Caco-2 (cell line): ENCODE data around the gene ANKRD63. TPM values are rescaled to one million over a fixed set of nuclear protein-coding genes. Genes with fewer than 3 reads are reported as not detected.

Source experiments
- BruUV-seq: library from RNA; stranded (reverse); fragments of 400-500 nt; replicated peaks from 2 replicates; lab custom pipeline; 2021; lab: Mats Ljungman, UMichigan
- CTCF ChIA-PET: fragments of 300-600 bp; sonication (Branson Sonifier 250); formaldehyde crosslinking; loops from one replicate; lab custom pipeline; 2022; ENCODE audit warnings: antibody characterized with exemption; lab: Charles Lee
- POLR2A ChIA-PET: fragments of 300-600 bp; sonication (Branson Sonifier 250); formaldehyde crosslinking; loops from one replicate; lab custom pipeline; 2022; ENCODE audit warnings: antibody characterized with exemption; lab: Charles Lee
- DNase-seq, 2 experiments: peaks; one replicate each; pipeline versions ENCODE4 v3.0.0 to v3.0.0-alpha.2; 2020 to 2022
- H3K27me3 ChIP-seq: replicated peaks from 2 replicates; pipeline ENCODE4 v1.6.0; 2011; ENCODE audit warnings: low read length; ENCODE audit not compliant: control insufficient read depth, insufficient read depth
- H3K36me3 ChIP-seq: 2 replicates; pipeline ENCODE4 v1.5.1; 2011; ENCODE audit warnings: low read length; ENCODE audit not compliant: control insufficient read depth, insufficient read depth
- H3K4me1 ChIP-seq: fragments of 250-450 bp; sonication (Bioruptor Pico); 2 replicates; pipeline ENCODE4 v1.5.1; 2020; ENCODE audit warnings: mild to moderate bottlenecking
- H3K4me3 ChIP-seq: 2 replicates; pipeline ENCODE4 v1.5.1; 2011; ENCODE audit warnings: low read depth, mild to moderate bottlenecking, control low read depth, low read length
- H3K9me3 ChIP-seq: fragments of 250-450 bp; sonication (Bioruptor Pico); 2 replicates; pipeline ENCODE4 v1.5.1; 2020; ENCODE audit warnings: mild to moderate bottlenecking, moderate library complexity
- H3K27ac Mint-ChIP-seq: one replicate; pipeline ENCODE4 v1.8.0; 2022; ENCODE audit warnings: mixed read lengths; ENCODE audit not compliant: unreplicated experiment
- H3K27me3 Mint-ChIP-seq: one replicate; pipeline ENCODE4 v1.8.0; 2022; ENCODE audit warnings: mixed read lengths; ENCODE audit not compliant: insufficient read depth, unreplicated experiment
- H3K36me3 Mint-ChIP-seq: one replicate; pipeline ENCODE4 v1.8.0; 2022; ENCODE audit warnings: mild to moderate bottlenecking, mixed read lengths; ENCODE audit not compliant: insufficient read depth, unreplicated experiment
- H3K4me1 Mint-ChIP-seq: one replicate; pipeline ENCODE4 v1.8.0; 2022; ENCODE audit warnings: low read depth, mixed read lengths; ENCODE audit not compliant: unreplicated experiment
- H3K4me3 Mint-ChIP-seq: one replicate; pipeline ENCODE4 v1.8.0; 2022; ENCODE audit warnings: mild to moderate bottlenecking, moderate library complexity, mixed read lengths; ENCODE audit not compliant: unreplicated experiment
- H3K9me3 Mint-ChIP-seq: one replicate; pipeline ENCODE4 v1.8.0; 2022; ENCODE audit warnings: mixed read lengths; ENCODE audit not compliant: unreplicated experiment
- CTCF ChIP-seq, 2 experiments: fragments of 200-600 bp in 1 of 2; IDR thresholded peaks; 1 replicate in 1 of 2; 2 replicates in 1 of 2; pipeline versions ENCODE4 v1.5.1 to v1.8.0; 2011 to 2022; ENCODE audit warnings: antibody characterized with exemption in 1 of 2, control low read depth in 1 of 2, inconsistent platforms in 1 of 2, low read depth in 1 of 2, low read length in 1 of 2, mild to moderate bottlenecking in 1 of 2, moderate library complexity in 1 of 2; ENCODE audit not compliant: insufficient read depth in 1 of 2, severe bottlenecking in 1 of 2, unreplicated experiment in 1 of 2
- intact Hi-C: fragments of 100-400 bp; cut with micrococcal nuclease; formaldehyde crosslinking; loops from one replicate; pipeline ENCODE4 v1.10.0; 2022; ENCODE audit not compliant: unreplicated experiment
- total RNA-seq: library from RNA; stranded (reverse); gene quantifications from 2 replicates; pipeline ENCODE4 v1.2.3, GENCODE V29; 2022

Gene ANKRD63
- total RNA-seq, 1 experiment from 2014 or later: 0.79 TPM

GRCh38 chr15:40310993-40311392, 28.1 kb upstream of the ANKRD63 start:
- no peak for DNase-seq
- intact Hi-C loops: loop anchor here (1.0 kb wide), 2 partner anchors 9 to 32 kb away; no protein-coding TSS in a partner anchor
- Histone ChIP-seq H3K4me3 (no peak overlapping the region), H3K9me3 (no peaks in the 10 kb centered on the region), H3K27me3 (no peaks in the 10 kb centered on the region), H3K4me1 (no peaks in the 10 kb centered on the region), H3K36me3 (no peaks in the 10 kb centered on the region)
- peaks cover 9% of the 10 kb centered on the region for H3K27me3 Mint-ChIP-seq
- no peaks in the 10 kb centered on the region for H3K4me1 Mint-ChIP-seq
- H3K4me3 Mint-ChIP-seq: no peak overlapping the region
- no peaks in the 10 kb centered on the region for H3K9me3 Mint-ChIP-seq
- ChIA-PET CTCF (interaction anchor here (0.9 to 4.2 kb wide), 4 partner anchors 22 to 111 kb away, joined by 4 to 34 read pairs (median 6); no protein-coding TSS in a partner anchor), POLR2A (no interaction called here)
- no peak for TF ChIP-seq CTCF (IDR thresholded peaks at IDR 0.05; ENCODE audit: insufficient read depth in 1 of 2, low read depth in 1 of 2, low read length in 1 of 2, severe bottlenecking in 1 of 2, unreplicated experiment in 1 of 2)
- H3K36me3 Mint-ChIP-seq: no peaks in the 10 kb centered on the region
- no peak overlapping the region for H3K27ac Mint-ChIP-seq
- BruUV-seq: no TSS peak

GRCh38 chr15:40310001-40310959, 27.4 kb upstream of the ANKRD63 start:
- no peaks in the 10 kb centered on the region for H3K36me3 ChIP-seq
- DNase-seq: peak; percentile 57 to 75
- POLR2A ChIA-PET: no interaction called here
- intact Hi-C loops: loop anchor here (1.0 kb wide), 2 partner anchors 10 to 31 kb away; no protein-coding TSS in a partner anchor
- TF ChIP-seq CTCF (IDR thresholded peaks at IDR 0.05; ENCODE audit: insufficient read depth in 1 of 2, low read depth in 1 of 2, low read length in 1 of 2, severe bottlenecking in 1 of 2, unreplicated experiment in 1 of 2): peak; percentile 72 to 74
- CTCF ChIA-PET: interaction anchor here (0.9 to 4.2 kb wide), 9 partner anchors 9 to 35 kb away, joined by 3 to 34 read pairs (median 6); partner anchors contain the start of gene INAFM2
- no peak overlapping the region for H3K4me3 ChIP-seq
- no peaks in the 10 kb centered on the region for H3K27me3 ChIP-seq
- no peaks in the 10 kb centered on the region for H3K4me1 Mint-ChIP-seq
- H3K27me3 Mint-ChIP-seq: peaks cover 3% of the 10 kb centered on the region
- H3K9me3 Mint-ChIP-seq: no peaks in the 10 kb centered on the region
- no TSS peak for BruUV-seq
- H3K4me1 ChIP-seq: no peaks in the 10 kb centered on the region
- no peak overlapping the region for H3K4me3 Mint-ChIP-seq
- H3K36me3 Mint-ChIP-seq: no peaks in the 10 kb centered on the region
- H3K27ac Mint-ChIP-seq: no peak overlapping the region
- H3K9me3 ChIP-seq: no peaks in the 10 kb centered on the region

GRCh38 chr15:40309344-40309862, 26.5 kb upstream of the ANKRD63 start:
- Histone ChIP-seq H3K4me3 (no peak overlapping the region), H3K4me1 (no peaks in the 10 kb centered on the region), H3K36me3 (no peaks in the 10 kb centered on the region), H3K27me3 (no peaks in the 10 kb centered on the region), H3K9me3 (no peaks in the 10 kb centered on the region)
- no TSS peak for BruUV-seq
- CTCF ChIA-PET: interaction anchor here (0.9 to 4.2 kb wide), 10 partner anchors 8 to 34 kb away, joined by 3 to 34 read pairs (median 6); partner anchors contain the start of gene INAFM2
- Mint-ChIP-seq H3K27me3 (peaks cover 3% of the 10 kb centered on the region), H3K4me3 (no peak overlapping the region), H3K4me1 (no peaks in the 10 kb centered on the region), H3K36me3 (no peaks in the 10 kb centered on the region), H3K27ac (no peak overlapping the region), H3K9me3 (no peaks in the 10 kb centered on the region)
- no peak for DNase-seq
- intact Hi-C loops: no loop called here
- TF ChIP-seq CTCF (IDR thresholded peaks at IDR 0.05; ENCODE audit: insufficient read depth in 1 of 2, low read depth in 1 of 2, low read length in 1 of 2, severe bottlenecking in 1 of 2, unreplicated experiment in 1 of 2): no peak
- POLR2A ChIA-PET: no interaction called here
